GM21717 (cell line): ENCODE results near the gene GPANK1.
"Not testable (repeated sequence)": the region's sequence is repeated elsewhere in the genome, so short reads cannot be mapped to it uniquely, and the experiment has no call there.

Experiments used
- ATAC-seq: cut with Tn5 transposase; IDR thresholded peaks from one replicate; pipeline ENCODE4 v1.9.1; 2021; ENCODE audit warnings: mild to moderate bottlenecking, moderate library complexity; ENCODE audit not compliant: unreplicated experiment

Gene GPANK1

GRCh38 chr6:31664790-31665500, at the start of gene GPANK1:
Gene GPANK1 (minus strand): TSS chr6:31664997. CDS start chr6:31664478, 519 bp downstream.
- ATAC-seq: no peak

- no peak for ATAC-seq
Observed at GRCh38 chr6:31713991-31714684, 49.3 kb upstream of the GPANK1 start.

- ATAC-seq: no peak
Observed at GRCh38 chr6:31713465-31713864, 48.7 kb upstream of the GPANK1 start.

- ATAC-seq: no peak
Observed at GRCh38 chr6:31712296-31712695, 47.5 kb upstream of the GPANK1 start.

GRCh38 chr6:31711233-31711632, 46.4 kb upstream of the GPANK1 start:
- no peak for ATAC-seq

- ATAC-seq: no peak
Observed at GRCh38 chr6:31710523-31711219, 45.9 kb upstream of the GPANK1 start.

- ATAC-seq: not testable (repeated sequence)
Observed at GRCh38 chr6:31709157-31709556, 44.4 kb upstream of the GPANK1 start.

GRCh38 chr6:31708224-31708623, 43.4 kb upstream of the GPANK1 start:
- ATAC-seq: no peak

- no peak for ATAC-seq
Observed at GRCh38 chr6:31707701-31708100, 42.9 kb upstream of the GPANK1 start.

GRCh38 chr6:31706599-31706998, 41.8 kb upstream of the GPANK1 start, which contains the start of gene LY6G6F:
Gene LY6G6F (plus strand): TSS chr6:31706866. CDS start chr6:31706907, 41 bp downstream.
- ATAC-seq: no peak

- ATAC-seq: no peak
Observed at GRCh38 chr6:31705931-31706330, 41.1 kb upstream of the GPANK1 start.

- ATAC-seq: peak; percentile 73
Observed at GRCh38 chr6:31702819-31703716, 38.3 kb upstream of the GPANK1 start, which contains the start of gene ABHD16A. Gene ABHD16A (minus strand): TSS chr6:31703324. CDS start chr6:31703281, 43 bp downstream.

GRCh38 chr6:31702405-31702818, 37.6 kb upstream of the GPANK1 start:
- no peak for ATAC-seq

GRCh38 chr6:31701666-31702404, 37.0 kb upstream of the GPANK1 start:
- no peak for ATAC-seq

- ATAC-seq: no peak
Observed at GRCh38 chr6:31700740-31701401, 36.1 kb upstream of the GPANK1 start.

- ATAC-seq: no peak
Observed at GRCh38 chr6:31697555-31697954, 32.8 kb upstream of the GPANK1 start.

- no peak for ATAC-seq
Observed at GRCh38 chr6:31693535-31693934, 28.7 kb upstream of the GPANK1 start.

GRCh38 chr6:31692886-31693285, 28.1 kb upstream of the GPANK1 start:
- no peak for ATAC-seq

- ATAC-seq: no peak
Observed at GRCh38 chr6:31692353-31692752, 27.6 kb upstream of the GPANK1 start.
